HCT116 (cell line): Measurements from ENCODE around the gene NT5DC2. TPM values are rescaled to one million over a fixed set of nuclear protein-coding genes. Genes with fewer than 3 reads are reported as not detected.

Experiments used
- ATAC-seq: fragments of 200-7000 bp; cut with Tn5 transposase; 2 replicates; pipeline ENCODE4 v1.9.1; 2020; ENCODE audit warnings: mild to moderate bottlenecking, moderate library complexity
- BruUV-seq: library from RNA; stranded (reverse); fragments of 400-500 nt; replicated peaks from 2 replicates; lab custom pipeline; 2021; lab: Mats Ljungman, UMichigan
- CTCF ChIA-PET: fragments of 300-600 bp; sonication (Branson Sonifier 250); formaldehyde crosslinking; loops from one replicate; lab custom pipeline; 2021; ENCODE audit warnings: antibody characterized with exemption; lab: Charles Lee
- POLR2A ChIA-PET: fragments of 300-600, 350-600 bp; sonication (Branson Sonifier 250); formaldehyde crosslinking; loops from one replicate; lab custom pipeline; 2021; ENCODE audit warnings: antibody characterized with exemption; lab: Charles Lee
- RAD21 ChIA-PET, 2 experiments: fragments of 300-600 bp; sonication (Branson Sonifier 250); formaldehyde crosslinking; loops; one replicate each; lab custom pipeline; 2023; ENCODE audit warnings: low total read pairs in 2 of 2; ENCODE audit not compliant: uncharacterized antibody in 2 of 2, unreplicated experiment in 2 of 2, low non-redundant PET in 1 of 2; lab: Charles Lee
- DNase-seq: peaks from one replicate; pipeline ENCODE4 v3.0.0-alpha.2; 2010; ENCODE audit warnings: low read depth, low spot score
- H2AFZ ChIP-seq: fragments of 200-600 bp; shearing (Covaris generic), sonication (generic); 2 replicates; pipeline ENCODE4 v1.6.1; 2017; ENCODE audit warnings: low read depth, mixed run types, mixed read lengths, antibody characterized with exemption, low read length; ENCODE audit not compliant: poor library complexity, severe bottlenecking
- H3K27ac ChIP-seq: 2 replicates; pipeline ENCODE4 v1.5.1; 2012; ENCODE audit warnings: low read depth, low read length
- H3K27me3 ChIP-seq: fragments of 200-600 bp; sonication (generic); 2 replicates; pipeline ENCODE4 v1.6.1; 2016; ENCODE audit warnings: mixed run types, low read length, mixed read lengths; ENCODE audit not compliant: insufficient read depth
- H3K36me3 ChIP-seq, 2 experiments: fragments of 200-500 bp in 1 of 2; fragments of 200-600 bp in 1 of 2; sonication (Bioruptor generic) in 1 of 2; sonication (generic) in 1 of 2; 2 replicates each; pipeline versions ENCODE4 v1.5.1 to v1.6.1; 2014 to 2016; ENCODE audit warnings: low read length in 2 of 2, inconsistent platforms in 1 of 2, mixed read lengths in 1 of 2, mixed run types in 1 of 2; ENCODE audit not compliant: insufficient read depth in 2 of 2, control insufficient read depth in 1 of 2
- H3K4me1 ChIP-seq, 2 experiments: fragments of 200-600 bp in 1 of 2; sonication (generic) in 1 of 2; 2 replicates each; pipeline versions ENCODE4 v1.5.1 to v1.6.1; 2012 to 2017; ENCODE audit warnings: low read length in 2 of 2, inconsistent platforms in 1 of 2, mild to moderate bottlenecking in 1 of 2, mixed read lengths in 1 of 2, mixed run types in 1 of 2, moderate library complexity in 1 of 2; ENCODE audit not compliant: insufficient read depth in 2 of 2, control insufficient read depth in 1 of 2
- H3K4me2 ChIP-seq: fragments of 200-600 bp; sonication (generic); 2 replicates; pipeline ENCODE4 v1.6.1; 2017; ENCODE audit warnings: mixed run types, low read length, mixed read lengths
- H3K4me3 ChIP-seq, 2 experiments: fragments of 200-600 bp in 1 of 2; sonication (generic) in 1 of 2; replicated peaks in 1 of 2; 2 replicates each; pipeline ENCODE4 v1.5.1; 2011 to 2016; ENCODE audit warnings: low read length in 2 of 2, control low read depth in 1 of 2, low read depth in 1 of 2, mild to moderate bottlenecking in 1 of 2, mixed read lengths in 1 of 2, mixed run types in 1 of 2
- H3K79me2 ChIP-seq: fragments of 200-600 bp; sonication (generic); 2 replicates; pipeline ENCODE4 v1.6.1; 2017; ENCODE audit warnings: mild to moderate bottlenecking, mixed run types, low read length, moderate library complexity, mixed read lengths; ENCODE audit not compliant: insufficient read depth
- H3K9ac ChIP-seq: fragments of 200-600 bp; sonication (generic); 2 replicates; pipeline ENCODE4 v1.6.1; 2016; ENCODE audit warnings: low read length, mixed read lengths
- H3K9me2 ChIP-seq: fragments of 200-600 bp; sonication (generic), shearing (Covaris generic); 2 replicates; pipeline ENCODE4 v1.6.1; 2017; ENCODE audit warnings: mixed run types, mild to moderate bottlenecking, moderate library complexity; ENCODE audit not compliant: insufficient read depth
- H3K9me3 ChIP-seq, 2 experiments: fragments of 200-500 bp in 1 of 2; fragments of 200-600 bp in 1 of 2; sonication (Bioruptor generic) in 1 of 2; sonication (generic) in 1 of 2; 2 replicates each; pipeline ENCODE4 v1.6.1; 2014 to 2017; ENCODE audit warnings: low read length in 2 of 2, mixed read lengths in 2 of 2, inconsistent platforms in 1 of 2, low read depth in 1 of 2, mild to moderate bottlenecking in 1 of 2, mixed run types in 1 of 2, moderate library complexity in 1 of 2; ENCODE audit not compliant: control insufficient read depth in 1 of 2, insufficient read depth in 1 of 2
- H4K20me1 ChIP-seq: fragments of 200-600 bp; sonication (generic), shearing (Covaris generic); 2 replicates; pipeline ENCODE4 v1.6.1; 2017; ENCODE audit warnings: mixed run types, mild to moderate bottlenecking, moderate library complexity; ENCODE audit not compliant: insufficient read depth
- ATF3 ChIP-seq: IDR thresholded peaks from 2 replicates; pipeline ENCODE4 v1.6.1; 2012
- EZH2phosphoT487 ChIP-seq: fragments of 200-600 bp; IDR thresholded peaks from 2 replicates; pipeline ENCODE4 v1.6.1; 2018; ENCODE audit warnings: antibody characterized with exemption, borderline replicate concordance
- POLR2A ChIP-seq: IDR thresholded peaks from 2 replicates; pipeline ENCODE4 v1.7.0; 2011; ENCODE audit warnings: borderline replicate concordance; ENCODE audit not compliant: insufficient read depth, insufficient read length; ENCODE audit errors: extremely low read depth
- REST ChIP-seq: IDR thresholded peaks from 2 replicates; pipeline ENCODE4 v1.6.1; 2012; ENCODE audit warnings: low read depth
- SIN3A ChIP-seq: IDR thresholded peaks from 2 replicates; pipeline ENCODE4 v1.6.1; 2012; ENCODE audit warnings: low read depth
- SP1 ChIP-seq: IDR thresholded peaks from 2 replicates; pipeline ENCODE4 v1.6.1; 2012; ENCODE audit warnings: low read depth
- SRF ChIP-seq: IDR thresholded peaks from 2 replicates; pipeline ENCODE4 v1.6.1; 2012; ENCODE audit warnings: low read depth
- TCF7L2 ChIP-seq: IDR thresholded peaks from 2 replicates; pipeline ENCODE4 v1.7.0; 2011; ENCODE audit warnings: borderline replicate concordance, inconsistent platforms; ENCODE audit not compliant: insufficient read depth, insufficient read length; ENCODE audit errors: extremely low read depth
- ZBTB33 ChIP-seq: IDR thresholded peaks from 2 replicates; pipeline ENCODE4 v1.6.1; 2011; ENCODE audit warnings: mild to moderate bottlenecking, low read length, moderate library complexity; ENCODE audit not compliant: insufficient replicate concordance; ENCODE audit errors: extremely low read depth
- intact Hi-C: fragments of 100-400 bp; cut with micrococcal nuclease; formaldehyde crosslinking; loops from 2 replicates; pipeline ENCODE4 v1.10.0; 2022
- total RNA-seq: library from RNA; stranded (reverse); gene quantifications from one replicate; pipeline ENCODE4 v1.2.1, GENCODE V29; 2021; ENCODE audit not compliant: unreplicated experiment

Gene NT5DC2
- total RNA-seq, 1 experiment from 2014 or later, result 125 TPM

GRCh38 chr3:52557011-52557960 is 23.6 kb upstream of the NT5DC2 start:
- no peaks in the 10 kb centered on the region for H3K4me1 ChIP-seq
- ChIA-PET CTCF (no interaction called here), RAD21 (no interaction called here), POLR2A (no interaction called here)
- no peak overlapping the region for H3K4me3 ChIP-seq
- H3K27ac ChIP-seq, result no peak overlapping the region
- no peaks in the 10 kb centered on the region for H3K27me3 ChIP-seq
- H3K79me2 ChIP-seq, result no peaks in the 10 kb centered on the region
- H3K9ac ChIP-seq, result no peak overlapping the region
- H3K4me2 ChIP-seq, result no peak overlapping the region
- ATAC-seq (no peak), DNase-seq (no peak)
- no peak overlapping the region for H2AFZ ChIP-seq
- H3K9me3 ChIP-seq, result no peaks in the 10 kb centered on the region
- H3K36me3 ChIP-seq, result peaks cover 13 to 24% of the 10 kb centered on the region in 2 experiments; a peak in 3 of 4 replicates
- intact Hi-C loops, result no loop called here
- H4K20me1 ChIP-seq, result no peaks in the 10 kb centered on the region; the same call in 1 of the 2 replicates
- no peak for TF ChIP-seq POLR2A
- TF ChIP-seq SRF, result no peak
- TF ChIP-seq REST, result no peak
- TF ChIP-seq SIN3A, result no peak
- TF ChIP-seq EZH2phosphoT487, result no peak
- TF ChIP-seq SP1, result no peak
- TF ChIP-seq ATF3, result no peak
- no peak for TF ChIP-seq ZBTB33
- TF ChIP-seq TCF7L2, result no peak
- BruUV-seq, result no TSS peak
- H3K9me2 ChIP-seq, result no peaks in the 10 kb centered on the region
